GM21825 (cell line): ENCODE data around the gene AASS.

Experiments used
- ATAC-seq: cut with Tn5 transposase; IDR thresholded peaks from one replicate; pipeline ENCODE4 v1.9.1; 2021; ENCODE audit warnings: mild to moderate bottlenecking, moderate library complexity; ENCODE audit not compliant: unreplicated experiment

AASS gene

GRCh38 chr7:122123746-122124145 is 20.3 kb downstream of the AASS start:
- no peak for ATAC-seq

DNA sequence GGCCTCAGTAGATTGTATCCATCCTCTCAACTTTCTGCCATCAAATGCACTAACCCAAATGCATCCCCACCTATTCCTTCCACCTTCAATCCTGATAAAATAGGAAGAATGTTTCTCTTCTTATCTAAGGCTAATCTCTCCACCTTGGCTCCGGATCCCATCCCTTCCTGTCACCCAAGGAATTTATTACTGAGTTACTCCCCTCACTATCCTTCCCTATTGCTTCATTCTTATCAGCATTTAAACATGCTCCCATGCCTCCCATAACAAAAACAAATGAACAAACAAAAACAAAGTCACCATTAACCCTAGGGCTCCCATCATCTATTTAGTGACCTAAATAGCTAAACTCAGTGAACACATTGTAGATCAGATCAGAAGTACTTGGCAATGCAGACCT is 25.3 kb downstream of the AASS start:
- ATAC-seq: no peak

GRCh38 chr7:122103064-122103463 is 41.0 kb downstream of the AASS start:
- ATAC-seq: no peak

DNA sequence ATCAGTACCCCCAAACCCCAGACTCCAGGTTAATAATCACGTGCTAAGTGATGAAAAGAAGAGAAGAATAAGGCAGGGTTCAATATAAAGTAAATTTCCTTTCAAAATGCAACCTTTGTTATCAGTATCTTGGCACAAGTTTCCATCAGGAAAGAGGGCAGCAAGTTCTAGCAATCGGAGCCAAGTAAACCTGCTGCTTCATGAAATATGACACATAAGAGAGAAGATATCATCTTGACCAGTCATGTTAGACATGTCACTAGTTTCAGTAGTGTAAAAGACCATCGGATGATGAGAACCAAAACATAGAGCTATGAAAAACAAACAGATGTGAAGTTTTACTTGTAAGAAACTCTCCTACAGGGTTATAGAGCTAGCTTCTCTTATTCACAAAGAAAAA is 44.0 kb downstream of the AASS start:
- ATAC-seq: no peak

- ATAC-seq: no peak
These were observed 48.4 kb downstream of the AASS start for GRCh38 chr7:122095642-122096041.

- no peak for ATAC-seq
These were observed 49.5 kb downstream of the AASS start for GRCh38 chr7:122094549-122094948.

- peak; percentile 97 for ATAC-seq
These were observed 50.9 kb downstream of the AASS start for GRCh38 chr7:122092964-122093797.

DNA sequence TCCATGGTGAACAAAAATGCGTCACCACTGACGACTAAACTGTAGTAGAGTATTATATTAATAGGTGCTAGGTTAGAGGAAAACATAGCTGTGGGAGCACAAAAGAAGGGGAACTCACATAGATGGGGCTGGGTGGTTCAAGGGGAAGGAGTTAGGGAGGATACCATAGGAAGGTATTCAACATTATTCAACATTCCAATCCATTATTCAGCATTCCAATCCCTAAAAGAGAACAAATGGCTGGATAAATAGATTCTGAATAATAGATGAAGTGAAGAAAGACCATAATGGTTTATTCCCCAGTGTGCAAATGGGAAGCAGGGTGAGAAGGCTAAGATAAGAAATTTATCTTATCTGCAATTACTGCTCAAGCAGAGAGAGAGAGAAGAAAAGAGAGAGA is 61.4 kb downstream of the AASS start:
- ATAC-seq: no peak

DNA sequence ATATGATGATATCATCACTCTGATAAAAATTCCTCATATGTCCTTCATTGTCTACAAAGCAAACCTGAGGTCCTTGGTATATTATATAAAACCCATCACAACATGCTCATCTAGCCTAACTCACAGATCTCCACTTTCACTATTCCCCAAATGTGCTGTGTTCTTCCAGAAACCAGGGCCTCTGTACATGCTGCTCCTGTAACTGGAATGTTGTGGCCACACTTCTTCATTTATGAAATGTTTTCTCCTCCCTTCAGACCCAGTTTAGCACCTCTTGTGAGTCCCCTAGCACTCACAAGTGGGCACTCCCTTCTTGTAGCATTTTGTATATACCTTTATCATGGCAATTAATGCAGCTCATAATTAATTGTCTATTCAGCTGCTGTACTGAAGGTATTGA is 61.9 kb downstream of the AASS start:
- ATAC-seq: no peak

DNA sequence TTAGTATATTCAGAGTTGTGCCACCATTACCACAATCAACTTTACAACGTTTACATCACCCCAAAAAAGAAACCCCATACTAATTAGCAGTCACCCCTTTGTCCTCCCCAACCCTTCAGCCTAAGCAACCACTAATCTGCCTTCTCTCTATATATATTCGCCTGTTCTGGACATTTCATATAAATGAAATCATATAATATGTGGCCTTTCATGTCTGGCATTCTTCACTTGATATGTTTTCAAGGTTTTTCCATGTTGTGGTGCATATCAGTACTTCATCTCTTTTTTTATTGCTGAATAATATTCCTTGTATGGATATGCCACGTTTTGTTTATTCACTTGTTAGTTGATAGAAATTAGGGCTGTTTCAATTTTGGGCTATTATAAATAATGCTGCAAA is 70.4 kb downstream of the AASS start:
- ATAC-seq: no peak

DNA sequence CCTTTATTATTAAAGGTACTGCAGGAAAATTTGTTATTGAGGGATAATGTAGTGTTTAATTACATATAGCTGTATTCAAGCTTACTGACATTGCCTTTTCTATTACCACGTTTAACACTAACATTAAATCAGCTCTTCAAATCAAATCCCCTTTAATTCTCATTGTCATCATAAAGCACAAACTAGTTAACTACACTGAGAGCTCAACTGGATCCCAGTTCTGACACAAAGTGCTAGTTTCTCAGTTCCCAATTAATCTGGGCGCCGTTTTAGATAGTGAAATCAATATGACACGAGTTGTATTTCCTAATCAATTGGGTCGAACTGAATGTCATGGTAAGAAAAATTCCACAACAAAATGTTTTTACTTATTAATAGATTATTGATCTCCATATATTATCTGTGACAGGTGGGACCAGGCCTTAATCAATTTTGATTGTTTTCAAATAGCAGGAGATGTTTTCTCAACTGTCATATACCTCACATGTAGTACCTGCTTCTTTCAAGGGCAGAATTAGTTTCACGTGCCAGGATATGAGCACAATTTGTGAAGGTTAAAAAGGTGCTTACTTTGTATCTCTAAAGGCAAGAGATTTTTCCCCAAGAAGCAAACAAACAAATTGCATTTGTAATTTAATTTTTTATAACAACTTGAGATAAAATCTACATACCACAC is 71.0 kb downstream of the AASS start:
- no peak for ATAC-seq

DNA sequence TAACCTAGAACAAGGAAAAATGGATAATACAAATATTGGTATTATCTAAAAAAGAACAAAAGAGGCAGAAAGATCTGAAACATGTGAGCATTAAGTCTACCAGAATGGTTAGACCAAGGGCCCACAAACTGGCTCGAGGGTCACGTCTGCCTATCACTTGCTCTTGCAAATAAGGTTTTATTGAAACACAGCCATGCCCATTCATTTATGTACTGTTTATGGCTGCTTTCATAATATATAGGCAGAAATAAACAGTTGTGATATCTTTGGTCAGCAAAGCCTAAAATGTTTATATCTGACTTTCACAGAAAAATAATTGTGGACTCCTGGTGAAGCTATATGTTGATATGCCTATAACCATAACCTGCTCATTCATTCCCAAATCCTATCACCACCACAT is 71.8 kb downstream of the AASS start:
- ATAC-seq: no peak

GRCh38 chr7:122070834-122071233 is 73.2 kb downstream of the AASS start:
- ATAC-seq: no peak

DNA sequence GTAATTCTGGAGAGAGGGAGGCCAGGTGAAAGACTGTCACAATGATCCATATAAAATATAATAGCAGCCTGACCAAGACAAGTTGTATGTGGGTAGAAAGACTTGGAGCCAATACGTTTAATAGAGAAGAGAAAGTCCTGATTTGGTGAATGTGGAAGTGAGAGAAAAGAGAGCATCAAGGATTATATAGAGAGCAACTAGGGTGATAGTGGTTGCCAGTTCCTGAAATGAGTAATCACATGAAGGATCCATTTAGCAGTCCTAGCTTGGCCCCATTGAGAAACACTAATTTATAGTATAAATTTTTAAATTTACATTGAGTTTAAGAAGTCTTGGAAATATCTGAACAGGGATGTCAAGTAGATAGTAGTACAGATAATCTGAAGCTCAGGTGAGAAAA is 74.0 kb downstream of the AASS start:
- ATAC-seq: no peak

GRCh38 chr7:122068999-122069398 is 75.0 kb downstream of the AASS start:
- no peak for ATAC-seq

DNA sequence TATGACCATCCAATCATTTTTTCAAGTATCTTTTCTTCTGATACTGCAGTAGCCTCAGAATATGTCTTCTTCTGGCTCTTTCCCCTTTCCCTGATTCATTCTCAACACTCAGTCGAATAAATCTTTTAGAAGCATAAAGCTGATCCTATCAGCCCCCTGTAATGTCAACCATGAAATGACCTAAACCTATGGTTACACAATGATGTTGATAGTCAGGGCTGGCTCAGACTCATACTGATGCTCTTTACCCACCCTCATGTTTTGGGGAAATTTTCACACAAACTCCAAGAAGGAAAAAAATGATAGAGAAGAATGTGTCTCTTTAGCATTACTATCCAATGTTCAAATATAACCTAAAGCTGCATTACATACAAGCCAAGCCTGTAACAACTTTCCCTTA is 76.0 kb downstream of the AASS start:
- ATAC-seq: no peak

DNA sequence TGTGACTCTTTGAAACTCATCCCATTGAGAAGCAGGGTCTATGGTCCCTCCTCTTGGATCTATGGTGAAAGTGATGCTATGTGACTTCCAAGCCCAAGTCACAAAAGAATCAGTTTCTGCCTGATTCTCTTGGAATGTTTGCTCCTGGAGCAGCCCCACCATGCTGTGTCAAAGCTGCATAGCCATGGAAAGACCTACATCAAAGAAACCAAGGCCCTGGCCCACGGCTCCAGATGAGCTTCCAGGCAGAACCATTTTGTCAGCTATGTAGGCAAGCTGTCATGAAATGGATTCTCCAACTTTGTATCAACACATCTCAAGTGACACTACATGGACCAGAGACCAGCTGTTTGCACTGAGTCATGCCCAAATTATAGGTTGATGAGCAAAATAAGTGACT is 77.0 kb downstream of the AASS start:
- ATAC-seq: no peak

- no peak for ATAC-seq
These were observed 79.1 kb downstream of the AASS start for GRCh38 chr7:122064971-122065370.

- ATAC-seq: no peak
These were observed 80.9 kb downstream of the AASS start for GRCh38 chr7:122063146-122063545.

GRCh38 chr7:122059542-122059941 is 84.5 kb downstream of the AASS start:
- ATAC-seq: no peak

DNA sequence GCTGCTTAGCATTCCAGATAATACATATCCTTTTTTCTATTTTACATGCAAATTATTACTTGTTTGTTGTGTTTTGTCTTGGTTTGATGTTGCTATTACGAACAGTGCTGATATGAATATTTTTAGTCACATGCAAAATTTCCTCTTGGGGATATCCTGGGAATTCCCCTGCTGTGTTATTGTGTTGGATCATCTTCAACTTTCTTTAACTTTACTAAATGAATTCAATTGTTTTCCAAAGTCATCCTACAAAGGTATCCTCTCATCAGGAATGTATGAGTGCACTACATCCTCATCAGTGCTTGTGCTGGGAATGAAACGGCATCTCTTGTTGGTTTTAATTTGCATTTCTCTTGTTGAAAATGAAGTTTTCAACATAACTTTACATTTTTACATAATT is 87.1 kb downstream of the AASS start:
- ATAC-seq: no peak

DNA sequence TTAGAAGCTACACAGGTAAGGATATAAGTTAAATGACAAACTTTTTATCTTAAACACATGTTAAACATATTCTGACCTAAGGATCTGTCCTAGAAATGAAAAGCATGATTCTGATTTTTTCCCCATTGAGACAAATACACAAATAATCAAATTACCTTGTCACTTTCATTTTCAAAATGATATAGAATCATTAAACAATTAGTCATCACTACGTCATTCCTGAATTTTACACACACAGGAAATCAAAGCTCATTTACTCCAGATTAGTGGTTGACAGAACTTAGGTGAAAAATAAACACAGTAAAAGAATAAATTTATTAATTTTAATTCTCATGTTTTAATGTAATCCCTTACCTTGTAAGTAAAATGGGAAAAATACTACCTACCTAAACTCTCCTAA is 89.0 kb downstream of the AASS start:
- ATAC-seq: no peak

- no peak for ATAC-seq
These were observed 89.7 kb downstream of the AASS start for GRCh38 chr7:122054393-122054792.
